Fibroblast of mammary gland (primary cell): ENCODE measurements around the gene SNX9.

Source experiments
- DNase-seq: peaks from one replicate; pipeline ENCODE4 v3.0.0-alpha.2; 2010; ENCODE audit warnings: low read depth
- H3K4me3 ChIP-seq: 2 replicates; pipeline ENCODE4 v1.5.1; 2011; ENCODE audit warnings: low read depth, mild to moderate bottlenecking, low read length, moderate library complexity; ENCODE audit not compliant: control insufficient read depth
- TF ChIP-seq, protein P1 (sequence below): conservative IDR thresholded peaks from 2 replicates; pipeline ENCODE4 v1.5.1; 2011; ENCODE audit warnings: low read depth, low read length, inconsistent platforms; ENCODE audit not compliant: control insufficient read depth, insufficient read depth

Gene SNX9

DNA sequence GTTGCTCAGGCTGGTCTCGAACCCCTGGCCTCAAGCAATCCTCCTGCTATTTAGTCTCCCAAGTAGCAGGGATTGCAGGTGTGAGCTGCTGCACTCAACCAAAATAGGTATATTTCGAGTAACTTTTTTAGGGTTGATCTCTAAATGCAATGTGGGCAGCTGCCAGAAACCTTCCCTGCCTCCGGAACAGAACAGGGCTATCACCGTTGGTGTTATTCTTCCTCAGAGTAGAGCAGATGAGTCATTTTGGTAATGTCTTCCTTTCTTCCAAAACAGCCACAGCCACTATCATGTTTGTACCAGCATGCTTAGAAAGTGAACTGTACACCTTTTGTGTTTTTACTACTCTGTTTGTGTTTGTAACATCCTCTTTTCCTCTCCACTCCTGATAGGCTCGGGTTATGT lies 44.1 kb downstream of the SNX9 start:
- H3K4me3 ChIP-seq = no peak overlapping the region
- TF ChIP-seq, protein P1, sequence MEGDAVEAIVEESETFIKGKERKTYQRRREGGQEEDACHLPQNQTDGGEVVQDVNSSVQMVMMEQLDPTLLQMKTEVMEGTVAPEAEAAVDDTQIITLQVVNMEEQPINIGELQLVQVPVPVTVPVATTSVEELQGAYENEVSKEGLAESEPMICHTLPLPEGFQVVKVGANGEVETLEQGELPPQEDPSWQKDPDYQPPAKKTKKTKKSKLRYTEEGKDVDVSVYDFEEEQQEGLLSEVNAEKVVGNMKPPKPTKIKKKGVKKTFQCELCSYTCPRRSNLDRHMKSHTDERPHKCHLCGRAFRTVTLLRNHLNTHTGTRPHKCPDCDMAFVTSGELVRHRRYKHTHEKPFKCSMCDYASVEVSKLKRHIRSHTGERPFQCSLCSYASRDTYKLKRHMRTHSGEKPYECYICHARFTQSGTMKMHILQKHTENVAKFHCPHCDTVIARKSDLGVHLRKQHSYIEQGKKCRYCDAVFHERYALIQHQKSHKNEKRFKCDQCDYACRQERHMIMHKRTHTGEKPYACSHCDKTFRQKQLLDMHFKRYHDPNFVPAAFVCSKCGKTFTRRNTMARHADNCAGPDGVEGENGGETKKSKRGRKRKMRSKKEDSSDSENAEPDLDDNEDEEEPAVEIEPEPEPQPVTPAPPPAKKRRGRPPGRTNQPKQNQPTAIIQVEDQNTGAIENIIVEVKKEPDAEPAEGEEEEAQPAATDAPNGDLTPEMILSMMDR = no peak
- DNase-seq = peak; percentile 61

DNA sequence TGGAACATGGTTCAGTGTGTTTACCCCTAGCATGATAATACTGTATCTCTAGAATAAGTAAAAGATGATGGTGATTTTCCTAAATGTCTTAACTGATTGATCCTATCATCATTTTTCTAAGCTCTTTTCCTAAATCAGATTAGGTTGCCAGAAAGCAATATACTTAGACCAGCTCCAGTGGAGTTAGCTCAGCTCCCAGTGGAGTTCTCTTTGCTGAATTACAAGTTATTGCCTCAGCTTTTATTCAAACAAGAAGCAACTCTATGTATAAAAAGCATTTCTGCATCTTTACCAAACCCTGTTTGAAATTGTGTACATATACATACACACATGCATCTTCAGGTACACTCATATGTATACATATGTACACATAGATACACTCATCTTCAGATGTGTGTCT lies 44.9 kb downstream of the SNX9 start:
- TF ChIP-seq, protein P1 = no peak
- no peak for DNase-seq
- no peak overlapping the region for H3K4me3 ChIP-seq

DNA sequence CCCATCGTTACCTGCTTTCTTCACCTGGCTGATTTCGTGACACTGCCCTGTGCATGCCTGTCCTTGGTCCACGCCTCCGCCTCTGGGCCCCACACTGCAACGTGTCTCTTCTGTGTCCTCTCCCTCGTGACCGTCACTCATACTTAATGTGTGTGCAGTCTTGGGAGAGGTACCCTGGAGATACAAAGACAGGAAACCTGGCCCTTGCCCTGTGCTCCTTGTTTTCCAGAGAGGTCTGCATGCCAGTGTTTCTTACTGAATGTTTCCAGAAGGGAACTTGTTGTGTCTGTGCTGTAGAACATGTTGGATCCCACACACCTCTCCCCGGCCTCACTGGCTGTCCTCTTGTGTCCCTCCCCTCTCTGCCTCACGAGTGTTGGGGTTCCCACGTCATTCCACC lies 45.8 kb downstream of the SNX9 start:
- no peak for DNase-seq
- no peak overlapping the region for H3K4me3 ChIP-seq
- TF ChIP-seq, protein P1 = no peak

DNA sequence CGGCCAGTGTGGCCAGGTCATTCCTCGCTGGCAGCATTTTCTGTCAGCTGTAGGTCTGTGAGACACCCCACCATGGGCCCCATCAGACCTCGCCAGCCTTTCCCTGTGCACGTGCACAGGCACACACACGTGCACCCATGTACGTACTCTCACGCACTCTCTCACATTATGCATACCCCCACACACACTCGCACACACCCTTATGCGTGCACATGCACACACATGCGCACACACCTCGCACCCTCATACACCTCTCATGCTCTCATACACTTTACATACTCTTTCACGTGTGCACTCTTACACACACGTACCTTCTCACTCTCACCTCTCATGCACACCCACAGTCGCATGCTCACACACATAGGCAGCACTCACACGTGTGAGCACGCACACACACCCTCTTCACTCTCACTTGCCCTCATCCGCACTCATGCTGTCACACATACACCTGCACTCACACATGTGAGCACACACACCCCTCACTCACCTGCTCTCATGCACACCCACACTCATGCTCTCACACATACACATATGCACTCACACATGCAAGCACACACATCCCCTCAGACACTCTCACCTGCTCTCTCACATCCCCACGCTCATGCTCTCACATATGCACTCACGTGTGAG lies 46.7 kb downstream of the SNX9 start:
- DNase-seq = no peak
- no peak overlapping the region for H3K4me3 ChIP-seq
- TF ChIP-seq, protein P1 = no peak

DNA sequence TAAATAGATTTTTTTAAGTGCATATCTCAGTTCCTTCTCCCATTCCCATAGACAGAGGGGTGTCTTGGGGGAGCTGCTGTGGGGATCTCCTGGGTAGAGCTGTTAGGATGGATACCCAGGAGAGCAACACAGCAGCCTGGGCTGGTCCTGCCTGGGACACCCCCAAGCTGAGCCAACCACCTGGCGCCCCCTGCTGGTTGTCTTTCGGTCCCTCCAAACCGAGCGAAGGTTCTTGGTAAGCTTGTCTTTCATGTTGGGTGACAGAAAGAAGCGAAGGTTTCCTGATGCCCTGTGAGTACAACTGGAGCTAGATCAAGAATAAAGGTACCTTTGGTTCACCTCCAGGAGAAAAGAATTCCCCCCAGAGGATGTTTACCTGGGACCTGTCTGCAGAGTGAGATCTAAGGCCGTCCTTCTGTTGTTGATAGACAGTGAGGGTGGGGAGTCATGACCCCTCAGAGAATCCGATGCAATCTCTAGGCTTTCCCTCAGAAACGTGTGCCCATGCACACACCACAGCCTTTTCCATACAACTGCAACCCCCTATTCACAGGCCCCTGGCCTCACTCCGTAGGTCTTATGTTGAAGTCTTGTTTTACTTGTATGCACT lies 50.8 kb downstream of the SNX9 start:
- no peak overlapping the region for H3K4me3 ChIP-seq
- DNase-seq = peak; percentile 74
- TF ChIP-seq, protein P1 = peak; percentile 89

DNA sequence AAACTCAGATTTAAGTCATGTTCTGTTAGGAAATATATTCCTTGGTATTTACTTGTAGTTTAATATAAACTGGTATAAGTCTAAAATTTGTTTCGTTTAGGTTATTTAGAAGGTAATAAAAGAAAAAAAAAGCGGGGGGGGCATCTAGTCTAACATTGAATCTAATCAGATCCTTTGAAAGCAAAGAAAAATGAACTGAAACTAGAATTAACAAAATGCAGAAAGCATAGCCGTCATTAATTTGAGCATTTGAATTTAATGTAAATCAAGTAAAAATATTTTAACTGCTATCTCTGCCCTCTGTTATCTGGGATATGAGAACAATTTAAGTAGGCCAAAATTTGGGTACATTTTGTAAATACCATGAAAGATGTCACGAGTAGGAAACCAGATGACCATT lies 54.1 kb downstream of the SNX9 start:
- TF ChIP-seq, protein P1 = no peak
- H3K4me3 ChIP-seq = no peak overlapping the region
- no peak for DNase-seq
